ENCODE measurements around the gene NUP98.
"Not testable (repeated sequence)": the region's sequence is repeated elsewhere in the genome, so short reads cannot be mapped to it uniquely, and the experiment has no call there.

NUP98 gene

DNA sequence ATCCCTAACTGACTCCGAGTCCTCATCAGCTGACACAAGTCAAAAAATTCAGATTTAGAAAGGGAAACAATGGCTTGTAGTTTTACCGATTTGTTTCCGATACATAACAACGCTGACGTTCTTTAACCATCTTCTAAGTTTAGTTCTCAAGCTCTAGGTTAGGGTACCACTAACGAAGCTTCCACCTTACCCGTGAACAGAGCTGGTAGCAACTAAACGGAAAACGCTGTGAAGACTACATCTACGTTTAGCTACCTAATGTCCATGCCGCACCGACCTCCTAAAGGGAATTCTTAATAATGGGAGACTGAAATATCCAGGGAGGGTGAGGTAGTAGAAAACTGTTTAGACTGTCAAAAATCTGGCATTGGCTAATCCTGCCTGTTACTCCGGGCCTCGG, 1.0 kb downstream of the NUP98 start:
- no peak for DNase-seq

DNA sequence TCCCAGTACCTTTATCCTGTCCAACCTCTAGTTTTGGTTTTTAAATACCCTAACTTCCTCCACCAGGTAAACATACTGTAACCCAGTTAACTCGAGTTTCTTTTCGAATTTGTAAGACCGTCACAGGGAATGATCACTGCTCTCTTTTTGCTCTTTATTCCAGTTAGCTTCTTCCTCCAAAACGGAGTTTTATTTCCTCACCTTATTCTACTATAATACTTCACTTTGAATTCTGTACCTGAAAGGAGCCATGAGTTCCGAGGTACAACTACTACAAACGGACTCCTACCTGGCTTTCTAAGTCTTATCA, 1.4 kb downstream of the NUP98 start:
- DNase-seq: no peak

DNA sequence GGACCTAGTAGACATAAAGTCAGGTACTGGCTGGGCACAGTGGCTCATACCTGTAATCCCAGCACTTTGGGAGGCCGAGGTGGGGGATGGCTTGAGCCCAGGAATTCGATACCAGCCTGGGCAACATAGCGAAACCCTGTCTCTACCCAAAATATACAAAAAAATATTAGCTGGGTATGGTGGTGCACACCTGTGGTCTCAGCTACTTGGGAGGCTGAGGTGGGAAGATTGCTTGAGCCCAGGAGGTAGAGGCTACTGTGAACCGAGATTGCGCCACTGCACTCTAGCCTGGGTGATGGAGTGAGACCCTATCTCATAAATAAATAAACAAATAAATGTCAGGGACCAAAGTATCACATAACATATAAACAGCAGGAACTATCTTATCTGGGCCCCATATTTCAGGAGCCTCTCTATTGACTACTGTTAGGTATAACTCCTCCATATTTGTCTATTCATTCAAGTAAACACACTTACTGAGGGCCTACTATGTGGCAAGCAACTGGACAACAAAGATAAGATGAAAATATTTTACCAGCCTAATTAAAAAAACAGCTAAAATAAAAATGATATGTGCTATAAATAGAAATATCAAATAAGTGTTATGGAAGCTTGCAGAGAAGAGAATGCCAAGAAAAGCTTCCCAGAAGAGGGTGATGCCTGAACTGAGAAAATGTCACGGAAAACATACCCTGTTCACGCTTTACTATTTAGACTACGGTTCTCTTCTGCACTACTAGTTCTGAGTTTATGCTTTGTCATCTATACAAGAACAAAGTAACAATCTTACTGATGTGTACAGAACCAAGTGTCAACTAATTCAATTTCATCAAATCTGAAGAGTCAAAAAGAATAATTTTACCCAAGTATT, 2.0 kb downstream of the NUP98 start:
- DNase-seq: no peak

DNA sequence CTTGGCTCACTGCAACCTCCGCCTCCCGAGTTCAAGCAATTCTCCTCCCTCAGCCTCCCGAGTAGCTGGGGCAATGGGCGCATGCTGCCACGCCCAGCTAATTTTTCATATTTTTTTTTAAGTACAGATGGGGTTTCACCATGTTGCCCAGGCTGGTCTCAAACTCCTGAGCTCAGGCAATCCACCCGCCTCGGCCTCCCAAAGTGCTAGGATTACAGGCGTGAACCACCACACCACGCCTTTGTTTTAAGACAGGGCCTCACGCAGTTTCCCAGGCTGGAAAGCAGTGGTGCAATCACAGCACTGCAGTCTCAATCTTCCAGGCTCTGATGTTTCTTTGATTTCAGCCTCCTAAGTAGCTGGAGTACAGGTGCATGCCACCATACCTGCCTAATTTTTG, 3.0 kb downstream of the NUP98 start:
- not testable (repeated sequence) for DNase-seq

DNA sequence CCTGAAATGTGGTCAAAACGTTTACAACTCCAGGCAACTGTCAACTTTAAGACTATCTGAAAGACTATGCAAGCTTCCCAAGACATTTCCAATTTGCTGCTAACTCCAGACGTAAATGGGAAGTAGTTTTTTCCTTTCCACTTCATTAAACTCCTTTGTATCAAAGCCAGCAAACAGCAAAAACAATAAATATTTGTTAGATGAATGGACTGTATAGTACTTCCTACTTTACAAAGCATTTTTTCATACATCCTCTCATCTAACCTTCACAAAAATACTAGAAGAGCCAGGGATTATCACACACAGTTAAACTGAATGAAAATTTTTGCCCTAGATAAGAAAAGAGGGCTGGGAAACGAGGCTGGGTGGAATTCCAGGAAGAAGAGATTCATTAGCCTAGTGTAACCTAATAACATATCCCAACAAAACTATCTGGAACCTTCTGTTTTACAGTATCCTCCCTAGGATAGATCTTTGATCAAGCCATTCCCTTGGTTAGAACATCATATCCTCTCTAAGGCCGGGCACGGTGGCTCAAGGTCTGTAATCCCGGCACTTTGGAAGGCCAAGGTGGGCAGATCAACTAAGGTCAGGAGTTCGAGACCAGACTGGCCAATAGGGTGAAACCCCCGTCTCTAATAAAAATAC, 10.4 kb downstream of the NUP98 start:
- DNase-seq: no peak

DNA sequence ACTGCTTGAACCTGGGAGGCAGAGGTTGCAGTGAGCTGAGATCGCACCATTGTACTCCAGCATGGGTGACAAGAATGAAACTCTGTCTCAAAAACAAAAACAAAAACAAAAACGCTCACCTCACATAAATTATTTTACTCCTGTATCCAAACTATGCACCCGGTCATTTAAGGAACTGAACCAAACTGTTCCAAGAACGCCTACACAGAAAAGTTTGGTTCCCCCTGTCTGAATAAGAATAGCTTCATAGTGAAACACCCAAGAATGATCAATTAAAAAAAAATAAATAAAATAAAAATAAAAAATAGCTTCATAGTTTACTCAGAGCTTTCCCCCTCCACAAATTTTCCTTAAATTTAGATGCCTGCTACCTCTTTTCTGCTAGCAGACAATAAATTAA, 13.7 kb downstream of the NUP98 start:
- no peak for DNase-seq

DNA sequence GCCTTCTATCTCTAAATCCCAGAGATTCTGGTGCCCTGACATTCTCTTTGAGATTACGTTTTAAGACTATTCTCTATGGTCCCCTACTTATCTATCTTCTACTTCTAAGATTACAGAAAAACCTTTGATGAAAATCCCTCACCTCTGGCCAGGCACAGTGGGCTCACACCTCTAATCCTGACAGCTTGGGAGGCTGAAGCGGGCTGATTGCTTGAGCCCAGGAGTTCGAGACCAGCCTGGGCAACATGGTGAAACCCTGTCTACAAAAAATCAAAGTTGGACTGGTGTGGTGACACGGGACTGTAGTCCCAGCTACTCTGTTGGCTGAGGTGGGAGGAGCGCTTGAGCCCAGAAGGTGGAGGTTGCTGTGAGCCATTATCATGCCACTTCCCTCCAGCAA, 14.4 kb downstream of the NUP98 start:
- DNase-seq: no peak

DNA sequence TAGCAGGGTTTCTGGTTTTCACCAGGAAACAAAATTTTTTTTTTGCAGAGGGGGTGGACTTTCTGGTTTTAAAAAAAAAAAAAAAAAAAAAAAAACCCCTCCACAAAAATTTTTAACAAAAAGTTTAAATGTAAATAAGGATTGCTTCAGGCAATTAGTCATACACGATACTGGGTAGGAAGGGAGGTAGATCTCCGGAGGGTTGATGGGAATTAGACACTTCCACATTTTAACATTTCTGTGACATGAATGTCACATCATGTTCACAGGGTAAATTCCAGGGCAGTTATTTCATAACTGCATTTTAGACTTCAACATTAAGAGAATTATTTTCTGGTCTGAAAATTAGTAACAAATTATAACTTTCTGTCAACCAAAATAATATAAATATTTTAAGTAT, 15.9 kb downstream of the NUP98 start:
- no peak for DNase-seq

DNA sequence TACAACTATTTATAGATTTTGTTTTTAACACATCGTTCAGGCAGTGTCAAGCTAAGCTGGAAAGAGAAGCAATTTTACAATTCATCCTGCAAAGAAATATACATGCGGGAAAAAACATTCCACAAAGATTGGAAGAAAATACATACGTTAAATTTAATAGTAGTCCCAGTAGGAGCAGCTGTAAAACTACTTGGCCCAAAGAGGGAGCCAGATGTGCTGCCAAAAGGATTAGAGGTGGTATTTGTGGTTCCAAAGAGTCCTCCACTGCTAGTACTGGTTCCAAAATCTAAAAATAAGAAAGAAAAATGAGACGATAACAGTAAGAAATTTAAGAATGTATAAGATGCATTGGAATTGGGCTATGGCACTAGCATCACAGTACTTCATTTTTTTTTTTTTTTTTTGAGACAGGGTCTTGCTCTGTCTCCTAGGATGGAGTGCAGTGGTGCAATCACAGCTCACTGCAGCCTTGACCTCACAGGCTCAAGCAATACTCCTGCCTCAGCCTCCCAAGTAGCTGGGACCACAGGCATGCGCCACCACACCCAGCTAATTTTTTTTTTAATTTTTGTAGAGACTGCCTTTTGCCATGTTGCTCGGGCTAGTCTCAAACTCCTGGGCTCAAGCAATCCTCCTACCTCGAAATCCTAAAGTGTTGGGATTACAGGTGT, 21.5 kb downstream of the NUP98 start:
- DNase-seq: no peak

DNA sequence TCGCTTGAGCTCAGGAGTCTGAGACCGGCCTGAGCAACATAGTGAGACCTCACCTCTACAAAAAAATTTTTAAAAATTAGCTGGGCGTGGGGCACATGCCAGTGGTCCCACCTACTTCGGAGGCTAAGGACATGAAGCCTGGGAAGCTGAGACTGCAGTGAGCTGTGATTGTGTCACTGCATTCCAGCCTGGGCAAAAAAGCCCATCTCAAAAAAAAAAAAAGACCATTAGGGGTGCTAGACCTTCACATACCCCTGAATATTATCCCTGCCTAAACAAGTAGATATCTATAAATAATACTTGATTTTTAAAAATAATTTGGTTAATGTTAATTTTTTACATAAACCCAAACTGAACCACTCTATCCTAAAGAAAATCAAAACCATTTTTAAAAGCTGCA, 24.2 kb downstream of the NUP98 start:
- no peak for DNase-seq

DNA sequence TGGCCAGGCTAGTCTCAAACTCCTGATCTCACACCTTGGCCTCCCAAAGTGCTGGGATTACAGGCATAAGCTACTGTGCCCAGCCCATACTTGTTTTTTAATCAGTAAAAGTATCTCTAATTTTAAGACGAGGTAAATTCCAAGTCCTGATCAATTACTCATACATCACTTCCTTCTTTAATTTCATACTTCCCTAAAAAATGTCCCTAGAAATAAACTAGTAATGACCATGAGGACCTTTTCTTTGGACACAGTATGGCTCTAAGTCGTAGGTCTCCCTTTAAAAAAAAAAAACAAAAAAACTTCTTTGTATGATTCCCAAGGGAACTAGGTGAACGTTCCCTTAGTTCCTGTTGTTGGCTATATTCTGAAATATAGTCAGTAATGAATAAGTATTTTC, 29.8 kb downstream of the NUP98 start:
- no peak for DNase-seq

DNA sequence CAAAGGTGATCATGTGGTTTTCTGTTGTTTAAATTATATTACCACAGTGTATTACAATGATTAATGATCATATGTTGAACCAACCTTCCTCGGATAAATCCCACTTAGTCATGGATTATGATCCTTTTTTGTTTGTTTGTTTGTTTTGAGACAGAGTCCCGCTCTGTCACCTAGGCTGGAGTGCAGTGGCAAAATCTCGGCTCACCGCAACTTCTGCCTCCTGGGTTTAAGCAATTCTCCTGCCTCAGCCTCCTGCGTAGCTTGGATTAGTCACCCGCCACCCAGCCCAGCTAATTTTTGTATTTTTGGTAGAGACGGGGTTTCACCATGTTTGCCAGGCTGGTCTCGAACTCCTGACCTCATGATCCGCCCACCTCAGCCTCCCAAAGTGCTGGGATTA, 30.5 kb downstream of the NUP98 start:
- not testable (repeated sequence) for DNase-seq

DNA sequence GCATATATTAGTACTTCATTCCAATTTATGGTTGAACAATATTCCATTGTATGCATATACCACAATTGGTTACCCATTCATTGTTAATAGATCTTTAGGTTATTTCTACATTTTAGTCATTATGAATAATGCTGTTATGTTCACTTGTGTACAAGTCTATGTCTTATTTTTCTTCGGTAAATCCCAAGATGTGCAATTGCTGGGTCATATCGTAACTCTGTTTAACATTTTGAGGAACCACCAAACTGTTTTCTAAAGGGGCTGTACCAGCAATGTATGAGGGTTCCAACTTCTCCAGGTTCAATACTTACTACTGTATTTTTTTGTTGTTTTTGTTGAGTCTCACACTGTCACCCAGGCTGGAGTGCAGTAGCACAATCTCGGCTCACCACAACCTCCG, 33.1 kb downstream of the NUP98 start:
- no peak for DNase-seq

DNA sequence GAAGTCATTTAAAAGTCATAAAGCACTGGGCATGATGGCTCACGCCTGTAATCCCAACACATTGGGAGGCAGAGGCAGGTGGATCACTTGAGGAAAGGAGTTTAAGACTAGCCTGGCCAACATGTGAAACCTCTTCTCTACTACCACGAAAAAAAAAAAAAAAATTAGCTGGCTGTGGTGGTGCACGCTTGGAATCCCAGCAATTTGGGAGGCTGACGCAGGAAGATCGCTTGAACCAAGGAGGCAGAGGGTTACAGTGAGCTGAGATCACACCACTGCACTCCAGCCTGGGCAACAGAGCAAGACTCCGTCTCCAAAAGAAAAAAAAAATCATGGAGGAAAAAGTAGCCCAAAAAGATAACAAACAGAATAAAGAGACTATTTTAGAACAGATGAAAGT, 42.2 kb downstream of the NUP98 start:
- DNase-seq: no peak

DNA sequence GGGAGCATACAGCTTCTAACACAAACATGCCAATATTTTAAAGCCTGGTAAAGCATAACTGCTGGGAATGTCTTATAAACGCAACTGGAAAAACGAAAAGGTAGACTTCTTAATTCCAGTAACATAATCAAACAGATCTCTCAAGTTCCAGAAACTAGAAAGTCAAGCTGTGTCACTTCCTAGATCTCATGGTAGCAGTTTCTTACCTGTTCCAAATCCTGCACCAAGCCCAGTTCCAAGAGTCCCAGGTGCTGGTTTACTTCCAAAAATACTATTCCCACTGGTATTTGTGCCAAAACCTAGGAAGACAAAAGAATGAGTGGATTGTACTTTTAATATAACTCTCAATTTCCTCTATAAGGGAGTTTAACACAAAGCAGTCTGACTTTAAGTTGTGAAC, 44.2 kb downstream of the NUP98 start:
- no peak for DNase-seq

DNA sequence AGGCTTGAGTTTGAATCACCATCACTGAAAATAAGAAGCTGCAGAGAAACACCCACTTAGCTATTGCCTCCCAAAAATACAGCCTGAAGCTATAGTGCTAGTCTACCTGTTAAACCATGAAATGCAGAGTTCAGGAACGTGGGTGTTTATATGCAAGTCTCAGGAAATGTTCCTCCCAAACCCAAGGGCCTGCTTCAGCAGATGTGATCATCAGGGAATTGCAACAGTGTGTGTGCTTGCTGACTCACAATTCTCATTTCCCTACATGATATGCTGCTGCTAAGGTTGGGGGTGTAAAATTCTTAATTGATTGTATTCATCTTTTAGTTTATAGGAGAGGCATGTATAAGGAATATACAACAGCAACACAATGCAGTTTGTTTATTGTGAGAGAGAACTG, 49.6 kb downstream of the NUP98 start:
- no peak for DNase-seq

DNA sequence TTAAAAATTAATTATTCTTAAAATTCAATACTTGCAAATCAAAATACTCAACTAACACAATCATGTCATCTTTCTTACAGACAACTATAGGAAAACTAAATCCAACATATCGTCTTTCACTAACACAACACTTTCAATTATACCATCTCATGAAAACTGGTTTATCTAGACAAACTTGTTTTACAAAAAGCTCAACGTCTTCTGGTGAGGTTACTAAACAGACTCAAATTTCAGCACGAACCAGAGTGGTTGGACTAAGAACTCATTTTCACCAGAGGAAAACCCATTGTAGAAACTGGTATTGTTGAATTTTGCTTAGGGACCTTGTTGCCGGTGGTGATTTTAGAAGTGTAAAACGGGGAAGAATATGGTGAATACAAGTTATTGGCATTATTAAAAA, 52.2 kb downstream of the NUP98 start:
- DNase-seq: no peak

DNA sequence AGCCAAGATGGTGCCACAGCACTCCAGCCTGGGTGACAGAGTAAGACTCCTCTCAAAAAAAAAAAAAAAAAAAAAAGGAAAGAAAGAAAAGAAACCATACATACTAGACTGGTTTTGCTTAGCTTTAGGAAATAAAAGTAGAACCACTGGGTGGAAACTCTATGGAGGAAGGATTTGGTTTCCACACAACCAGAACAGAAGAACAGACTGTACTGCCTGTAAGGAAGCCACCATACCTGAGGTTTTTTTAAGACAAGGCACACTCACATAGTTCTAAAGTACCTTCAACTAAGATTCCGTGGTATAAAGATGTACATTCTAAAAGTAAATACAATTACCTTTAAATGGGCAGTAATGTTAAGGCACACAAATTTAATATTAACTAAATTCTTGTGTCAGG, 58.6 kb downstream of the NUP98 start:
- DNase-seq: no peak

DNA sequence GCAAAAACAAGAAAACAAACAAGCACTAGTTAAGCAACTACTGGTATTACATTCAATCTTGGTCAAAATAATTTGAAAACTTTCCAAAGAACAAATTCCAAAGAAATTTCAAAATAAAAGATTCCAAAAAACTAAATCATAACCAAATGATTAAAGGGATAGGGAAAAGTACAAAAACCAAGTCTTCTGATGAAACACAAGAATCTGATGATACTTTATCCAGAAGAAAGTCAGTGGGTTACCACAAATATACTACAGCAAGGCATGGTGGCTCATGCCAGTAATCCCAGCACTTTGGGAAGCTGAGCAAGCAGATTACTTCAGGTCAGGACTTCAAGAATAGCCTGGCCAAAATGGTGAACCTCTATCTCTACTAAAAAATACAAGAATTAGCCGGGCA, 59.1 kb downstream of the NUP98 start:
- DNase-seq: no peak

DNA sequence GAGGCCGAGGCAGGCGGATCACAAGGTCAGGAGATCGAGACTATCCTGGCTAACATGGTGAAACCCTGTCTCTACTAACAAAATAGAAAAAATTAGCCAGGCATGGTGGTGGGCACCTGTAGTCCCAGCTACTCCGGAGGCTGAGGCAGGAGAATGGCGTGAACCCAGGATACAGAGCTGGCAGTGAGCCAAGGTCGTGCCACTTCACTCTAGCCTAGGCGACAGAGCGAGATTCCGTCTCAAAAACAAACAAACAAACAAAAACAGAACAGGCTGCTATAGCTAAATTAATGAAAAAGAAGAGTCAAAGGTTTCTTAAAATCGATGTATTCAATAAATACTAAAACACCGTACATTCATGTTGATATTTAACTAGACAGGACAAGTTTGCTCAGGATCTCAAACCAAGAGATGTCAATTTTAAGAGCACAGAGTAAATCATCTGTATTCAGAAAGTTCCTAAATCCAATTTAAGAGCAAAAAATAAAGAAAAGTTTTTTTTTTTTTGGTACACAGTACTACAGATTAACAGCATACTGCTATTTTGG, 59.9 kb downstream of the NUP98 start:
- DNase-seq: no peak

DNA sequence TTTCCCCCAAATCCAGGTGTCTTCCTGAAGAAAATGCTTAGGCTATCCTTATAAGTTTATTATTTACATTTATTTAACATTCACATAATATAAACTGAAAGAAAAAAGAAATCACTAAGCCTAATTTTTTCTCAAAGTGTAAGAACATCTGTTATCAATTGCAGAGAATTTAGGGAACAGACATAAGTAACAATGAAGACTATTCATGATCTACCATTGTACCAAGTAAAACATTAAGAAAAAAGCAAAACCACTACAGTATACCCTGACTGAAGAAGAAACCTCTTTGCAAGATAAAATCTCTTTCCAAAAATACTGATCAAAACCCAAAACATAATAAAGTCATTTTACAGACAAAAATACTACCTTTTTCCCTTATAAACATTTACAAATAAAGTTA, 60.5 kb downstream of the NUP98 start:
- DNase-seq: no peak

DNA sequence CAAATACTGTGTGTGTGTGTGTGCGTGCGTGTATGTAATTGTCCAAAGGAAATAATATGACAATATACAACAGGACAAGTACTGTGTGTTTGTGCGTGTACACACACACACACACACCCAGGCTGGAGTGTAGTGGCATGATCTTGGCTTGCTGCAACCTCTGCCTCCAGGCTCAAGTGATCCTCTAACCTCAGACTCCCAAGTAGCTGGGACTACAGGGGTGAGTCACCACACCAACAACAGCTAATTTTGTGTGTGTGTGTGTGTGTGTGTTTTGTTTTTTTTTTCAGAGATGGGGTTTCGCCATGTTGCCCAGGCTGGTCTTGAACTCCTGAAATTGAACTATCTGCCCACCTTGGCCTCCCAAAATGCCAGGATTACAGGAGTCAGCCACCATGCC, 61.5 kb downstream of the NUP98 start:
- no peak for DNase-seq

DNA sequence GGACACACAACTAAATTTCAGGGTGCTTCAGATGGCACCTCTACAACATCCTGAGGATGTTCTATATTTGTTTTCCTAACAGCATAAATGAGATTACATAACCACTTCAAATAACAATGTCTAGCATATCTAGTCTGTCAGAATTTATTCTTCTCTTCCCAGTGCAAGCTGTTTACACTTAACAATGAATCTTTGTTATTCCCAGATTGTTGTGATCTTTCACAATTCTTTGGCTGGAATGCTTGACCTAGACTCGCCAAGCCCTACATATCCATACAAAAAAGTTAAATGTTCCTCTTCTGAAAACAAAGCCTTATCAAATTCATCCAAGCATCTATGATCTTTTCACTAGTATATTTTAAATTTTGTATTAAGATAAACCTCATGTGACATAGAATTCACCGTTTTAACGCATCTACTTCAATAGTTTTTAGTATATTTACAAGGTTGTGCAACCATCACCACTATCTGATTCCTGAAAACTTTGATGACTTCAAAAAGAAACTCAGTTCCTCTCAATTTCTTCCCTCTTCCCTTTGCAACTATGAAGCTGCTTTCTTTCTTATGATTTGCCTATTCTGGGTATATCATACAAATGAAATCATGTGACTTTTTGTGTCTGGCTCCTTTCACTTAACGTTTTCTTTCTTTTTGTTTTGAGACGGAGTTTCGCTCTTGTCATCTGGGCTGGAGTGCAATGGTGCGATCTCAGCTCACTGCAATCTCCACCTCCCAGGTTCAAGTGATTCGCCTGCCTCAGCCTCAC, 64.5 kb downstream of the NUP98 start:
- DNase-seq: no peak
